Measurements from ENCODE around the gene MMP20.

Gene MMP20

GRCh38 chr11:102592634-102593581 lies 32.2 kb downstream of the MMP20 start:
- no peak overlapping the region for H3K4me3 Mint-ChIP-seq
- H3K27me3 Mint-ChIP-seq (ENCODE audit: low read depth): no peaks in the 10 kb centered on the region
- H3K27ac Mint-ChIP-seq: no peak overlapping the region
- H3K4me1 Mint-ChIP-seq (ENCODE audit: low read depth): peaks cover 10% of the 10 kb centered on the region
- H3K36me3 Mint-ChIP-seq (ENCODE audit: low read depth): no peaks in the 10 kb centered on the region
- no peak for DNase-seq (ENCODE audit: low spot score)
- no peaks in the 10 kb centered on the region for H3K9me3 Mint-ChIP-seq

GRCh38 chr11:102592131-102592530 lies 33.0 kb downstream of the MMP20 start:
- Mint-ChIP-seq H3K36me3 (ENCODE audit: low read depth) (peaks cover 3% of the 10 kb centered on the region), H3K4me1 (ENCODE audit: low read depth) (peaks cover 10% of the 10 kb centered on the region), H3K9me3 (peaks cover 7% of the 10 kb centered on the region), H3K27ac (no peak overlapping the region), H3K4me3 (no peak overlapping the region), H3K27me3 (ENCODE audit: low read depth) (no peaks in the 10 kb centered on the region)
- DNase-seq (ENCODE audit: low spot score): no peak

GRCh38 chr11:102591160-102591718 lies 33.9 kb downstream of the MMP20 start:
- H3K27me3 Mint-ChIP-seq (ENCODE audit: low read depth): no peaks in the 10 kb centered on the region
- H3K4me1 Mint-ChIP-seq (ENCODE audit: low read depth): peaks cover 10% of the 10 kb centered on the region
- H3K36me3 Mint-ChIP-seq (ENCODE audit: low read depth): peaks cover 6% of the 10 kb centered on the region
- no peak overlapping the region for H3K27ac Mint-ChIP-seq
- no peak overlapping the region for H3K4me3 Mint-ChIP-seq
- DNase-seq (ENCODE audit: low spot score): no peak
- H3K9me3 Mint-ChIP-seq: peaks cover 10% of the 10 kb centered on the region

GRCh38 chr11:102590276-102591049 lies 34.7 kb downstream of the MMP20 start:
- Mint-ChIP-seq H3K36me3 (ENCODE audit: low read depth) (peaks cover 6% of the 10 kb centered on the region), H3K9me3 (peaks cover 14% of the 10 kb centered on the region), H3K4me1 (ENCODE audit: low read depth) (peaks cover 10% of the 10 kb centered on the region), H3K27ac (no peak overlapping the region), H3K27me3 (ENCODE audit: low read depth) (no peaks in the 10 kb centered on the region), H3K4me3 (no peak overlapping the region)
- DNase-seq (ENCODE audit: low spot score): no peak

GRCh38 chr11:102589047-102589459 lies 36.1 kb downstream of the MMP20 start:
- no peaks in the 10 kb centered on the region for H3K27me3 Mint-ChIP-seq (ENCODE audit: low read depth)
- no peak overlapping the region for H3K27ac Mint-ChIP-seq
- peaks cover 23% of the 10 kb centered on the region for H3K9me3 Mint-ChIP-seq
- H3K4me1 Mint-ChIP-seq (ENCODE audit: low read depth): peaks cover 10% of the 10 kb centered on the region
- peaks cover 7% of the 10 kb centered on the region for H3K36me3 Mint-ChIP-seq (ENCODE audit: low read depth)
- H3K4me3 Mint-ChIP-seq: no peak overlapping the region
- peak; percentile 60 for DNase-seq (ENCODE audit: low spot score)

GRCh38 chr11:102587722-102588121 lies 37.4 kb downstream of the MMP20 start:
- Mint-ChIP-seq H3K27me3 (ENCODE audit: low read depth) (no peaks in the 10 kb centered on the region), H3K9me3 (peaks cover 23% of the 10 kb centered on the region), H3K4me3 (no peak overlapping the region), H3K36me3 (ENCODE audit: low read depth) (peaks cover 7% of the 10 kb centered on the region), H3K27ac (no peak overlapping the region), H3K4me1 (ENCODE audit: low read depth) (peaks cover 10% of the 10 kb centered on the region)
- DNase-seq (ENCODE audit: low spot score): no peak

- no peaks in the 10 kb centered on the region for H3K27me3 Mint-ChIP-seq (ENCODE audit: low read depth)
- H3K36me3 Mint-ChIP-seq (ENCODE audit: low read depth): peaks cover 7% of the 10 kb centered on the region
- no peak overlapping the region for H3K4me3 Mint-ChIP-seq
- no peak overlapping the region for H3K27ac Mint-ChIP-seq
- H3K4me1 Mint-ChIP-seq (ENCODE audit: low read depth): peaks cover 10% of the 10 kb centered on the region
- peaks cover 23% of the 10 kb centered on the region for H3K9me3 Mint-ChIP-seq
- DNase-seq (ENCODE audit: low spot score): no peak
Observed at GRCh38 chr11:102583141-102583873, 41.8 kb downstream of the MMP20 start.

GRCh38 chr11:102582140-102582539 lies 43.0 kb downstream of the MMP20 start:
- H3K4me1 Mint-ChIP-seq (ENCODE audit: low read depth): peaks cover 18% of the 10 kb centered on the region
- peaks cover 16% of the 10 kb centered on the region for H3K9me3 Mint-ChIP-seq
- peaks cover 5% of the 10 kb centered on the region for H3K36me3 Mint-ChIP-seq (ENCODE audit: low read depth)
- no peak overlapping the region for H3K27ac Mint-ChIP-seq
- no peak for DNase-seq (ENCODE audit: low spot score)
- no peak overlapping the region for H3K4me3 Mint-ChIP-seq
- no peaks in the 10 kb centered on the region for H3K27me3 Mint-ChIP-seq (ENCODE audit: low read depth)

- DNase-seq (ENCODE audit: low spot score): no peak
- peaks cover 3% of the 10 kb centered on the region for H3K36me3 Mint-ChIP-seq (ENCODE audit: low read depth)
- no peaks in the 10 kb centered on the region for H3K27me3 Mint-ChIP-seq (ENCODE audit: low read depth)
- no peak overlapping the region for H3K4me3 Mint-ChIP-seq
- peaks cover 17% of the 10 kb centered on the region for H3K9me3 Mint-ChIP-seq
- H3K27ac Mint-ChIP-seq: no peak overlapping the region
- peaks cover 28% of the 10 kb centered on the region for H3K4me1 Mint-ChIP-seq (ENCODE audit: low read depth)
Observed at GRCh38 chr11:102581066-102581465, 44.1 kb downstream of the MMP20 start.

- H3K27me3 Mint-ChIP-seq (ENCODE audit: low read depth): no peaks in the 10 kb centered on the region
- peak; percentile 35 for DNase-seq (ENCODE audit: low spot score)
- H3K36me3 Mint-ChIP-seq (ENCODE audit: low read depth): peaks cover 7% of the 10 kb centered on the region
- no peak overlapping the region for H3K4me3 Mint-ChIP-seq
- H3K4me1 Mint-ChIP-seq (ENCODE audit: low read depth): peaks cover 35% of the 10 kb centered on the region
- peaks cover 14% of the 10 kb centered on the region for H3K9me3 Mint-ChIP-seq
- H3K27ac Mint-ChIP-seq: no peak overlapping the region
Observed at GRCh38 chr11:102580185-102580951, 44.8 kb downstream of the MMP20 start.

GRCh38 chr11:102577723-102578122 lies 47.4 kb downstream of the MMP20 start:
- Mint-ChIP-seq H3K27ac (no peak overlapping the region), H3K36me3 (ENCODE audit: low read depth) (peaks cover 6% of the 10 kb centered on the region), H3K9me3 (peaks cover 12% of the 10 kb centered on the region), H3K4me1 (ENCODE audit: low read depth) (peaks cover 35% of the 10 kb centered on the region), H3K4me3 (peak overlapping the region; percentile 60), H3K27me3 (ENCODE audit: low read depth) (no peaks in the 10 kb centered on the region)
- DNase-seq (ENCODE audit: low spot score): no peak

GRCh38 chr11:102577182-102577581 lies 48.0 kb downstream of the MMP20 start:
- peaks cover 35% of the 10 kb centered on the region for H3K4me1 Mint-ChIP-seq (ENCODE audit: low read depth)
- H3K27ac Mint-ChIP-seq: peak overlapping the region; percentile 77
- DNase-seq (ENCODE audit: low spot score): no peak
- no peaks in the 10 kb centered on the region for H3K27me3 Mint-ChIP-seq (ENCODE audit: low read depth)
- peaks cover 6% of the 10 kb centered on the region for H3K36me3 Mint-ChIP-seq (ENCODE audit: low read depth)
- H3K4me3 Mint-ChIP-seq: peak overlapping the region; percentile 60
- peaks cover 17% of the 10 kb centered on the region for H3K9me3 Mint-ChIP-seq

GRCh38 chr11:102576350-102576749 lies 48.8 kb downstream of the MMP20 start:
- Mint-ChIP-seq H3K4me1 (ENCODE audit: low read depth) (peaks cover 33% of the 10 kb centered on the region), H3K4me3 (peak overlapping the region; percentile 40), H3K27ac (peak overlapping the region; percentile 66), H3K27me3 (ENCODE audit: low read depth) (no peaks in the 10 kb centered on the region), H3K36me3 (ENCODE audit: low read depth) (peaks cover 6% of the 10 kb centered on the region), H3K9me3 (peaks cover 19% of the 10 kb centered on the region)
- DNase-seq (ENCODE audit: low spot score): no peak
